ENCODE measurements around the gene RNF214. TPM values are rescaled to one million over a fixed set of nuclear protein-coding genes. Genes with fewer than 3 reads are reported as not detected.

The RNF214 gene
- total RNA-seq, 1 donor from 2014 or later = 39.9 TPM

- Mint-ChIP-seq H3K9me3 (no peaks in the 10 kb centered on the region), H3K36me3 (no peaks in the 10 kb centered on the region), H3K4me1 (peaks cover 18% of the 10 kb centered on the region), H3K27me3 (ENCODE audit: low read depth) (no peaks in the 10 kb centered on the region), H3K27ac (no peak overlapping the region), H3K4me3 (peak overlapping the region; percentile 71)
- no peak for TF ChIP-seq CTCF (IDR thresholded peaks at IDR 0.05; ENCODE audit: unreplicated experiment)
- DNase-seq (ENCODE audit: low spot score in 2 of 2, unreplicated experiment in 2 of 2) = no peak
These were observed 81.6 kb downstream of the RNF214 start for GRCh38 chr11:117313828-117314768.

- TF ChIP-seq CTCF (IDR thresholded peaks at IDR 0.05; ENCODE audit: unreplicated experiment) = no peak
- Mint-ChIP-seq H3K27ac (no peak overlapping the region), H3K9me3 (no peaks in the 10 kb centered on the region), H3K4me3 (peak overlapping the region; percentile 71), H3K27me3 (ENCODE audit: low read depth) (no peaks in the 10 kb centered on the region), H3K36me3 (no peaks in the 10 kb centered on the region), H3K4me1 (peaks cover 18% of the 10 kb centered on the region)
- no peak for DNase-seq (ENCODE audit: low spot score in 2 of 2, unreplicated experiment in 2 of 2)
These were observed 82.4 kb downstream of the RNF214 start for GRCh38 chr11:117314840-117315239.

GRCh38 chr11:117315285-117316196 lies 83.1 kb downstream of the RNF214 start:
- TF ChIP-seq CTCF (IDR thresholded peaks at IDR 0.05; ENCODE audit: unreplicated experiment) = no peak
- Mint-ChIP-seq H3K4me3 (peak overlapping the region; percentile 92), H3K9me3 (no peaks in the 10 kb centered on the region), H3K36me3 (no peaks in the 10 kb centered on the region), H3K4me1 (peaks cover 18% of the 10 kb centered on the region), H3K27me3 (ENCODE audit: low read depth) (no peaks in the 10 kb centered on the region), H3K27ac (no peak overlapping the region)
- DNase-seq (ENCODE audit: low spot score in 2 of 2, unreplicated experiment in 2 of 2) = peak in 1 of 2 experiments; percentile 69

- peaks cover 18% of the 10 kb centered on the region for H3K4me1 Mint-ChIP-seq
- H3K27me3 Mint-ChIP-seq (ENCODE audit: low read depth) = no peaks in the 10 kb centered on the region
- TF ChIP-seq CTCF (IDR thresholded peaks at IDR 0.05; ENCODE audit: unreplicated experiment) = no peak
- H3K9me3 Mint-ChIP-seq = no peaks in the 10 kb centered on the region
- H3K4me3 Mint-ChIP-seq = peak within 1 kb of the TSS; percentile 92
- peak within 1 kb of the TSS; percentile 88 for H3K27ac Mint-ChIP-seq
- H3K36me3 Mint-ChIP-seq = no peaks in the 10 kb centered on the region
- DNase-seq (ENCODE audit: low spot score in 2 of 2, unreplicated experiment in 2 of 2) = peak in 1 of 2 experiments; percentile 50
These were observed 83.9 kb downstream of the RNF214 start, which contains the start of gene BACE1 for GRCh38 chr11:117316197-117316961. BACE1 (minus strand) TSS chr11:117316256; CDS start chr11:117315795, 461 bp downstream.

GRCh38 chr11:117318738-117319137 lies 86.3 kb downstream of the RNF214 start:
- no peak overlapping the region for H3K4me3 Mint-ChIP-seq
- peaks cover 3% of the 10 kb centered on the region for H3K36me3 Mint-ChIP-seq
- DNase-seq (ENCODE audit: low spot score in 2 of 2, unreplicated experiment in 2 of 2) = no peak
- no peak for TF ChIP-seq CTCF (IDR thresholded peaks at IDR 0.05; ENCODE audit: unreplicated experiment)
- H3K9me3 Mint-ChIP-seq = peaks cover 4% of the 10 kb centered on the region
- H3K4me1 Mint-ChIP-seq = peaks cover 18% of the 10 kb centered on the region
- no peaks in the 10 kb centered on the region for H3K27me3 Mint-ChIP-seq (ENCODE audit: low read depth)
- H3K27ac Mint-ChIP-seq = no peak overlapping the region
